T-helper 22 cell (primary cell): ENCODE results near the gene RHOXF2B.
"Not testable (repeated sequence)": the region's sequence is repeated elsewhere in the genome, so short reads cannot be mapped to it uniquely, and the experiment has no call there.

Source experiments
- DNase-seq: peaks from one replicate; pipeline ENCODE4 v3.0.0-alpha.2; 2020; ENCODE audit warnings: low read depth

Gene RHOXF2B

DNA sequence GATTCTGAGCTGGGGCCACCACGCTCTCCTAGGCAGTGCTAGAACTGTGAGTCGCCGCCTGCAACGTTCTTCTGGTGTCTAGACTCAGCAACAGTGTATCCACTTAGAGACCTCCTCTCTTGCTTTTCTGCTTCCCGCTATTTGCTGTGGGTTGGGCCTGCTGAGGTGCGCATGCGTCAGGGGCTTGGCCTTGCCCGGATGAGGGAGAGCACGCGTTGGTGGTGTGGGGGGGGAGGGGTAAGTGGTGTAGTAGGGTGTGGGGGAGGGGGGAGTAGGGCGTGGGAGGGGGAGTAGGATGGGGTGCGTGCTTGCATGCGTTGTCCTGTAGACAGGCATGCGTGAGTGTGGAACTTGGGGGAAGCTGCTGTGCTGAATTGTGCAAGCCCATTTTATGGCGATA lies at the start of gene RHOXF2B:
Gene RHOXF2B, minus strand, starts transcription at position 101 of the 400 bp plus-strand sequence. CDS start 138 bp downstream, outside the sequence.
- DNase-seq = not testable (repeated sequence)

DNA sequence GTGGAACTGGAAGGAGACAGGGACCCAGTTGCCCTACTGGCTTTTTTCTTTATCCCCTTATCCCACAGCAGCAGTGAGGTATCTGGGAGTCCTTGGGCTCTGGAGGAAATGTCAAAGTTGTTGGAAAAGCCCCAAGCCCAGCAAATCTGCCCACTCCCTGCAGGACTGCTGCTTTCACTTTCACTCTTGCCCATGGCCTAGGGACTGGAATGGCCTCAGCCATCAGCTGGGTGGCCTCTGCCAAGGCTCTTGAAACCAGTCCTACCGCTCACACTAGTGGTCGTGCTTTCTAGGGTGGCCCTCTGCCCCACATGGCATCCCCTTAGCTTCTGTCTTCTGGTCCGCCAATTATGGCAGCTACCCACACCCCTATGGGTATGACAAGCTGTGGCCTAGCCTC lies 48.0 kb upstream of the RHOXF2B start:
- no peak for DNase-seq

DNA sequence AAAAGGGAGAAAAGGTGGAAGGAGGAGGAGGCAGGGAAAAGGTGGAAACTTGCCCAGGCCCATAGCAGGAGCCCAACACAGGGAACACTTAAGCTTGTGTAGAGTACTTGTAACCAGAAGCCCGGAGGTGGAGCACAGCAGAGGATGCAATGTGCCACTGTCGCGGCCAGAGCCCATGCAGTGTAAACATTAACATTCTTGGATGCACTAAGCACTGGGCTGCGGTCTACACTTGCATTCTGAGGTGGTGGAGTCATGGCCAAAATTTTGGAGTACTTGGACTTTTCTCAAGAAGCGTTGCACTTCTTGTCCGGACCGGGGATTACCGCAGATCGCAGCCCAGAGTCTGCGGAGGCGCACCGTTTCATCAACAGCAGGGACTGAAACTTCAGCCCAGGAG lies 42.7 kb upstream of the RHOXF2B start:
- DNase-seq = no peak

DNA sequence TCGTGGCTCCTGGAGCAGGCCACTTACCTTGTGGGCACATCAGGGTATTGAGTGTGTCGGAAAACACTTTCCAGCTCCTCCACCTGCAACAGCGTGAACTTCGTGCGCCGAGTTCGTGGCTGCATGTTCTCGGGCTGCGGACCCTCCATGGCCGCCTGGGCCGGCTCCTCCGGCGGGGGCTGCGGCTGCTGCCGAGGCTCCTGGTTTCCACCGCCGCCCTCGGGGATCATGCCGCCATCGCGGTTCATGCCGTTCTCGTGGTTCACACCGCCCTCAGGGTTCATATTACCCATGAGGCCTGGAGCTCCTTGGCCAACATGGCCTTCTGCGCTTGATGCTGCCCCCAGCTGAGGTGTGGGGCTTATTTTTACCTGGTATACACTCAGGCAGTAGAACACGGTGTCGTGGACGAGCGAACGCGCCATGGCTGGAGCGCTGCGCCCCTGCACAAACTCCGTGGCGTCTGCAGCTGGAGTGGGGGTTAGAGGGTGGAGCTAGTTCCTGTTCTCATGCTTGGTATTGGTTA lies 38.0 kb upstream of the RHOXF2B start, which contains the start of gene RHOXF1:
Gene RHOXF1, minus strand, starts transcription at position 476 of the 526 bp plus-strand sequence. Its CDS starts 51 bp downstream, at position 425.
- no peak for DNase-seq

DNA sequence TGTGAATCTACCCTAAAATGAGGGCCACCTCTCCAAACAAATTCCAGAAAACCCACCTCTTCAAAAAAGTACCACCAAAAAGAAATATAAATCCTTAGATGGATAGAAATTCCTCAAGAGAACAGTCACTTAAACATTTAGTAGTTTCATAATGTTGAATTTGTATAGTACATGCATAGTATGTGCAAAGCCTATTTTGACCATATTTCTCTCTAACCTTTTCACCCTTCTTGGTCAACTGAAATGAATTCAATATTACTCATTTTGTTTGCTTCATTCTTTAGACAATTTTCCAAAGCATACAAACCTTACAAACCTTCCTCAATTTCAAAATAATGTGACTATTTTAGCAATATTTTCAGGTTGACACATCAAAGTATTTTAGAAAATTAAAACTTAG lies 34.1 kb upstream of the RHOXF2B start:
- no peak for DNase-seq

DNA sequence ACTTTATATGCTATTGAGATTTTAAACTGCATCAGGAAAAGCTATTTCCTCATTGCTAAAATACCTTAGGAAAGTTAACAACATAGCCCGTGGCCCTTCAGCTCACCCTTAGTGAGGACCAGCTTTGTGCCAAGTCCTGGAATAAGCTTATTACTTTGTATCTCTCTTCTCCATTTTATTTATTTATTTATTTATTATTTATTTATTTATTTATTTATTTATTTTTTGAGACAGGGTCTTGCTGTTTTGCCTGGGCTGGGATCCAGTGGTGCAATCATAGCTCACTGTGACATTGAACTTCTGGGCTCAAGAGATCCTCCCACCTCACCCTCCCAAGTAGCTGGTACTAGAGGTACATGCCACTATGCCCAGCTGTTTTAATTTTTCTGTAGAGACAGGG lies 31.9 kb upstream of the RHOXF2B start:
- DNase-seq = no peak

DNA sequence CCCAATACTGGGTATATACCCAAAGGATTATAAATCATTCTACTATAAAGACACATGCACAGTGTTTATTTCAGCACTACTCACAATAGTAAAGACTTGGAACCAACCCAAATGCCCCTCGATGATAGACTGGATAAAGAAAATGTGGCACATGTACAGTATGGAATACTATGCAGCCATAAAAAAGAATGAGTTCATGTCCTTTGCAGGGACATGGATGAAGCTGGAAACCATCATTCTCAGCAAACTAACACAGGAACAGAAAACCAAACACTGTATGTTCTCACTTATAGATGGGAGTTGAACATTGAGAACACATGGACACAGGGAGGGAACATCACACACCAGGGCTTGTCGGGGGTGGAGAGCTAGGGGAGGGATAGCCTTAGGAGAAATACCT lies 27.2 kb upstream of the RHOXF2B start:
- not testable (repeated sequence) for DNase-seq

DNA sequence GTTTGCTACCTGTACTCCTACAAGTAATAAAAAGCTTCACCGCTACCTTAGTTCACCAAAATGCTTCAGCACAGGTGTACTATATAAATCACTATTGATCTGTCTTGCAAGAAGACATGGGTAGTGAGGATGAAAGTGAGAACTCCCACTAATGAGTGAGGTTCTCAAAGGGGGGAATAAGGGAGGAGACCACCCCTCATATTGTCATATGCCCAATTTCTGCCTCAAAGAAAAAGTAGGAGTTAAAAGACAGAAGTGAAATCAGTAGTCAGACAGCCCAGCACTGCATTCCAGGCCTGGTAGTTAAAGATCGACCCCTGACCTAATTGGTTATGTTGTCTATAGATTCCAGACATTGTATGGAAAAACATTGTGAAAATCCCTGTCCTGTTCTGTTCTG lies 23.6 kb upstream of the RHOXF2B start:
- DNase-seq = not testable (repeated sequence)

DNA sequence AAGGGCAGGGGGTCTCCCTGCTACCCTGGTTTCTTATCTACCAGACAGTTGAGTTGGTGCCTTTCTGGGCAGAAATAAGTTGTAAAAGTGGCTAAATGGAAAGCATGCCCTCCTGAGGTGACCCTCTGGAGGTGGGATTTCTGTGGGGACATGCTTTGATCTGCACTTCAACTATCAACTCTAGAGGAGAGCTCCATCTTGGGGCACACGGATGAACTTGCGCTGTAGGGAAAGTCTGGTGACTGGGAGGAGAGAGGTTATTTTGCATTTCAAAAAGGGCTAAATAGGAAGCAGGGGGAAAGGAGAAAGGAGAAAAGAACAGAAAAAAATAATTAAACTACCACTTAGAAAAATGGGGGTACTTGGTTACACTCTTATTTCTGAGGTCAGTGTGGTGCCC lies 12.7 kb upstream of the RHOXF2B start:
- no peak for DNase-seq

DNA sequence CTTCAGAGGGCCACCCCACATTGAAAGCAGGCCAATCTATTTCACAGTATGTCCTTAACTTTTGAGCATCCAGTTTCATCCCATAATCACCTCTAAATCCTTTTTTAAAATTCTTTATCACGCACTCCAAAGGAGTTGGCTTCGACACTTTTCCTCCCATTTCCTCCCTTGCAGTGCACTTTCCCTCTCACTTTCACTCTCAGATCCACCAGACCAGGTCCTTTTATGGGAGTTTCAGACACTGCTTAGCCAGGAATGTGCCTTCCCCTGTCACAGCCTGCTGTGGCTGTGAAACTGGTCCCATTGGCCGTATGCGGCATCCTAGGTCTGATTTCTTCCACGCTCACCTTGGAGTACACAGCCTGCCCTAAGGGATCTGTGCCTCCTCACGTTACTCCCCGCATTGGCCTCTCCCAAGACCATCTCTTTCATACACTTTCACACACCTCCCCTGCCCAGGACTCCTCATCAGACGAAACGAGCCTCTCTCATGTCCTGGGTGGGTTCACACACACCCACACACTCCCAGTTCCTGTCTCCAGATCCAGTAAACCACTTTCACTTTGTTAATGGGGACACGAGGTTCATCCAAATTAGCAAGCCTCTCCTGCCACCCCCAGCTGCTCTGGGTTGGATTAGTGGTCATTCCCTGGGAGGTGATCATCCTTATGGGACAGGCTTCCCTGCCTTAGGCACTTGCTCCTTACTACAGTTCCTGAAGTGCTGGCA lies 10.0 kb upstream of the RHOXF2B start:
- no peak for DNase-seq

DNA sequence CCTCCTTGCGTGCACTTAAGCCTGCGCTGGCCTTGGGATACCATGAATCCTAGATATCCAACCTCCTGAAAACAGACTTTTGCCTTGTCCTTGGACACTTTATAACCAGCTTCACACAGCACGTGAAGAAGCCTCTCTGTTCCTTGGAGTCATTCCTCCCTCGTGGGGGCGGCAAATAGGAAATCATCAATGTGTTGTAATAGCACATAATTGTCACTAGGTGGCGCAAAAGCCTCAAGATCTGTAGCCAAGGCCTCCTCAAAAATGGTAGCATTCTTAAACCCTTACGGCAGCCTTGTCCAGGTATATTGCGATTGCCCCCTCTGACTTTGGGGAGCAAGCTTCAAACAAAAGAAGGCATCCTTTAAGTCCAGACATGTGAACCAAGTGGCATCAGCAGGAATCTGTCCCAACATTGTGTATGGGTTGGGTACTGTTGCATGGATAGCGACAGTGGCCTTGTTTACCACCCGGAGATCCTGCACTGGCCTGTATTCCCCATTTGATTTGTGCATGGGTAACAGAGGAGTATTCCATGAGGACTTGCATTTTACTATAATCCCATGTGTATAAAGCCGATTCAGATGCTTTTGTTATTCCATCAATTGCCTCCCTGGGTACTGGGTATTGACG lies 8.2 kb upstream of the RHOXF2B start:
- DNase-seq = not testable (repeated sequence)

DNA sequence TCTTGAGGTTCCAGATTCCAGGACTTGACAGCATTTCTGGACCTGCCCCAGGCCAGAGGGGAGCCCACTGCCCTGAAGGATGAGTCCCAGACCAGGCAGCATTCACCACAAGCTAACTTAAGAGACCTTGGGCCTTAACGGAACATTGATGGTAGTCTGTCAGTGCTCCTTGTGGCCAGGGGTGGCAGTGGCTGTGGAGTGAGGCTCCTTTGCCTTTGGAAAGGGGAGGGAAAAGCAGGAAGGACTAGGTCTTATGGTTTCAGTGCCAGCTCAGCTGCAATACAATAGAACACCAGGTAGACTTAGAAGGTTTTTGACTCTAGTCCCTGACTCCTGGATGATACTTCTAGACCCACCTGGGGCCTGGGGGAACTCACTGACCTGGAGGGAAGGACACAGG lies 11.3 kb downstream of the RHOXF2B start:
- not testable (repeated sequence) for DNase-seq

DNA sequence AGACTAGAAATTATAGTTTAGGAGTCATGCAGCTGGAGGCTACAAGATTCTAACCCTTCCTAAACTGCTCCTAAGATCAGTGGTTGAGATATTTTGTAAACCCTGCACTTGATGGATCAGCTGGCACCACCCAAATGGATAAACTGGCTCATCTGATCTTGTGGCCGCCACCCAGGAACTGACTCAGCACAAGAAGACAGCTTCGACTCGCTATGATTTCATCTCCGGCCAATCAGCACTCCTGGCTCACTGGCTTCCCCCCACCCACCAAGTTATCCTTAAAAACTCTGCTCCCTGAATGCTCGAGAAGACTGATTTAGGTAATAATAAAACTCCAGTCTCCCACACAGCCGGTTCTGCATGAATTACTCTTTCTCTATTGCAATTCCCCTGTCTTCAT lies 34.8 kb downstream of the RHOXF2B start:
- not testable (repeated sequence) for DNase-seq

DNA sequence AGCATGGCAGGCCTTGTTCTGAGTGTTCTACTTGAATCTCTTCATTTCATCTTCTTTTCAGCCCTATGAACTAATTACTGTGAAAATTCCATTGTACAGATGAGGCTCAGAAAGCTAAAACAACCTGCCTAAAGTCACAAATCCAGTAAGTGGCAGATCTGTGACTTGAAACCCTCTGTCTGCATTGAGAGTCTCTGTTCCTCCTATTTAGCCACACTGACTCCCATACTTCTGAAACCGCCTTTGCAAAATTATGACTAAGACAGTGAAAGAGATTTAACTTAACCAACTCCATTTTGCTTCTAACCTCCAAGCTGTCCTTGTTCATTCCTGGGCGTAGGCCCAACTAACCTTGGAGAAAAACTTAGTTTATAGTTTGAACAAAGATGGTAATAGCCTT lies 35.2 kb downstream of the RHOXF2B start:
- DNase-seq = not testable (repeated sequence)

DNA sequence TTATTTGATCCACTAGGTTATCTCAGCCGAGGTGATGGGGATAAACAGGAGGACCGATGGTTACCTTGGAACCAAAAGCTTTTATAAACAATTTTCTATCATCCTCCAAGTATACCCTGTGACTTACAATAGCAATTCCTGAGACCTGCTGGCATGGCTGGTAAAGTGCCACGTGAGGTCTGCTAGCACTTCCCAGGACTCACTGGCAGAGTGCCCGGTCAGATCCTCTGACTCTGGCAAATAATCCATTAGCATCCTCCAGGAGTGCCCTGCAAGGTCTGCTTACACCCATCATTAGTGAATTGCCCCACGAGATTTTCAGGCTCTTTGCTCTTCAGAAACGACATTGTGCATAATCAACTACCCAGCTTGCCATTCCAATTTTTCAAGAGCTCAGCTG lies 37.3 kb downstream of the RHOXF2B start:
- not testable (repeated sequence) for DNase-seq

DNA sequence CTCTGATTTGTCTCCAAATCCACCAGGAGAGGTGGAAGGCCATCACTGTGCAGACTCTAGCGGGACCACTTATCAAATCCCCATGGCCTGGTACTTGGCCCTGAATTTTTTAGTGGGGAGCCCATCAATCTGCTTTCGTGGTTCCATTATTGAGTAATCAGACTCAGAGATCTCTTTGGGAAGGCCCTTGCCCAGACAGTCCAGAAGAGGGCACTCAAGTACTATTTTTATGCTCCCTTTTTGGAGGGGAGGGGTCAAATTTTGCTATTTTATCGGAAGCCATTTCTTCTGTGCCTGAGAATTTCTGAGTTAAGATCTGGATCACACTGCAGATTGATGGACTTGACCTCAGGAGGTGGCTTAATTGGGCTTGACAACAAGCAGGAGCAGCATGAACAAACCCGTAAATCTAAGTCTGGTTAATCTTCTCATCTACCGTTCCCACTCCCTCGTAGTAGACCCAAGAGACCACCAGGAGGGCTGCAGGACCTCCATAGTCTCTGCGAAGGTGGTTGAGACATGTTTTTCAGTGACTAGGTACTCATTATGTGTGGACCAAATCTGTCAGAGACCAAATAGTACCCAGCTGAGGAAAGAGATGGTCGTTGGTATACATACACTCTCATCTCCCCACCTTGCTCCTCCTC lies 38.3 kb downstream of the RHOXF2B start:
- not testable (repeated sequence) for DNase-seq

DNA sequence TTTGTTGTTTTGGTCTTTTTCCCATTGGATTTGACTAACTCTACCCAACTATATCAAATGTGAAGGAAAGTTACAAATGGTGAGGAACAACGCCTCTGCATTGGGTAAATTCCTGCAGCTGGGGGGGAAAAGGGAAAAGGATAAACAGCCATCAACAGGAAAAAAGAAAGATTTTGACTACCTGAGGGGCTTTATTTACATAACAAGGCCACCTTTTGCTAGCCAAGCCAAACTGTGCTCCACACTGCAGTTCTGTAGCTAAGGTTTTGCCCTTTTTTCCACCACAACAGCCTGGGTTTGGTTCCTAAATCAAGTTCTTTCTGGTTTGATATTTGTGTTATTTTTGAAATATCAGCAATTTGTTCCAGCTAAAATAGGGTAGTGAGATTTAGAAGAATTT lies 40.8 kb downstream of the RHOXF2B start:
- no peak for DNase-seq

DNA sequence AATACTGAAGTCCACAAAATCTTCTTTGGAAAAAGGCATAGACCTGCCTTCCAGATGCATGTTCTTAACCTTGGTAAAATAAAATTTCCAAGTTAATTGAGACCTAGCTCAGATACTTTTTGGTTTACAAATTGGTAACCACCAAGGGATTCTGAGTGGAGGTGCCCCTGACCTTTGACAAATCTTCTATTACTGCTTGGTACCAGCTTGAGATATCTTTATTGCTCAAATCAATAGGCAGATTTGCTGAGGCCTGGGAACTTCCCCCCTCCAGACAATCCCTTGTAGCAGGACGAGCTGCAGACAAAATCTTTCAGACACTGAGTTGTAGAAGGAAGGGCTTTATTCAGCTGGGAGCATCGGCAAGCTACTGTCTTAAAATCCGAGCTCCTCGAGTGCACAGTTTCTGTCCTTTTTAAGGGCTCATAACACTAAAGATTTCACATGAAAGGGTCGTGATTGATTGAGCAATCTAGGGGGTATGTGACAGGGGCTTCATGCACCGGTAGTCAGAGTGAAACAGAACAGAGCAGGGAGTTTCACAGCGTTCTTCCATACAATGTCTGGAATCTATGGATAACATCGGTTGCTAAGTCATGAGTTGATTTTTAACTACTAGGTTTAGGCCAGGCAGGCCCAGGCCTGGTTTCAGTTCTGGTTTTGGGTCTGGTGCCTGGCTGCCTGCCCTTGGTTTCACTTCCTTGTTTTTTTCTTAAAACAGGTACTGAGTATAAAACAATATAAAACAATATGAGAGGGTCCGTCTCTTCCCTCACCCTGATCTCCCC lies 41.8 kb downstream of the RHOXF2B start:
- DNase-seq = not testable (repeated sequence)

DNA sequence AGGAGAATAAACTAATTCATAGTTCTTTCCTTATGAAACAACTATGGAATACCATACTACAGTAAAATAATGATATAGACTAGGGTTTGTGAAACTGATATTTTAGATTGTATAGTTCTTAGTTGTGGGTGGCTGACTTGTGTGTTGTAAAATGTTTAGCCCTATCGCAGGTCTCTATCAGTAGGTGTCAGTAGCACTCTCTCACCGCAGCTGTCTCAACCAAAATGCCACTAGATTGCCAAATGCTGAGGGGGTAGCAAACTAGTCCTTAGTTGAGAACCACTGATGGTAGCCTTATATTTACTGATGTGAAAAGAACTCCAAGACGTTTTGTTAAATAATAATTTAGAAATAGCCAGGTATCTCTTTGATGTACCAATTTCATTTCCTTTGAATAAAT lies 48.1 kb downstream of the RHOXF2B start:
- DNase-seq = no peak

DNA sequence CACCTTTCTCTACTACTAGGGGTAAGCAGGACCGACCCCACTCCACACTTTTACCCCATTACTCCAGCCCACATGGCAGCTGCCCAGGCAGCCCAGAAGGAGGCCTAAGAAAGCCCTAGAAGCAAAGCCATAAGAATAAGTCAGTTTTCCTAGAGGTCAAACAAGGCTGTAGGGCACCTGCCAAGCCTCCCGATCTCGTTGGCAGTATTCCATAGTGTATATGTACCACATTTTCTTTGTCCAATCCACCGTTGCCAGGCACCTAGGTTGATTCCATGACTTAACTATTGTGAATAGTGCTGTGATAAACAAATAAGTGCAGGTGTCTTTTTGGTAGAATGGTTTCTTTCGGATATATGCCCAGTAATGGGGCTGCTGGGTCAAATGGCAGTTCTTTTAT lies 54.2 kb downstream of the RHOXF2B start:
- no peak for DNase-seq

DNA sequence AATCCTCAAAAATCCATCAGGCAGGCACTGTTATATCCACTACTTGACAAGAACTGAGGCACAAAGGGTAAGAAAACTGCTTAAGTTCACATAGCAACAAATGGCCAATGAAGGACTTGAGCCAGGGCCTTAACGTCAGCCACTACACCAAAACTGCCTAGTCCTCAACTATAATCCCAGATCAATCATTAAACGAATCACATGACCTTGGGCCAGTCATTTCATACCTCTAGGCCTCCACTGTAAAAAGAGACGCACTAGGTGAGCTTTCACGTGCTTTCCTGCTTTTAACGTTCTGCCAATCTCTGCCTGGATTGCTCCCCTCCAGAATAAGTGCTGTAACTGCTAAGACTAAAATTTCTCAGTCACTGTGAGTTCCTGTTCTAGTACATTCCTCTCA lies 54.7 kb downstream of the RHOXF2B start:
- no peak for DNase-seq
